Measurements from ENCODE around the gene PKIG. TPM values are rescaled to one million over a fixed set of nuclear protein-coding genes. Genes with fewer than 3 reads are reported as not detected.

PKIG gene
- 100 to 1,000 TPM in 1 of 7 donors, 10 to 100 TPM in 6; 37.0 to 114 (median 49.9) TPM for total RNA-seq
- 10 to 100 TPM; 46.9 to 74.9 TPM for polyA plus RNA-seq
- long read RNA-seq, donor 1, transcript PKIG-207 (4 exons, 1,191 nt): major isoform, 64 of 106 reads
- long read RNA-seq, donor 1, transcript PKIG-206 (5 exons, 1,338 nt): minor isoform, 9 of 106 reads
- long read RNA-seq, donor 1, transcript PKIG-202 (4 exons, 1,180 nt): minor isoform, 17 of 106 reads
- long read RNA-seq, donor 1, partial matches to known transcripts: 3 of 106 reads
- long read RNA-seq, donor 1, other reads (novel, unspliced or antisense): 13 of 106 reads
- long read RNA-seq, donor 2, transcript PKIG-207 (4 exons, 1,191 nt): major isoform, 28 of 31 reads
- long read RNA-seq, donor 2, partial matches to known transcripts: 0 of 31 reads
- long read RNA-seq, donor 2, other reads (novel, unspliced or antisense): 0 of 31 reads
- long read RNA-seq, donor 3, transcript PKIG-207 (4 exons, 1,191 nt): major isoform, 41 of 62 reads
- long read RNA-seq, donor 3, transcript PKIG-202 (4 exons, 1,180 nt): minor isoform, 7 of 62 reads
- long read RNA-seq, donor 3, partial matches to known transcripts: 6 of 62 reads
- long read RNA-seq, donor 3, other reads (novel, unspliced or antisense): 4 of 62 reads

DNA sequence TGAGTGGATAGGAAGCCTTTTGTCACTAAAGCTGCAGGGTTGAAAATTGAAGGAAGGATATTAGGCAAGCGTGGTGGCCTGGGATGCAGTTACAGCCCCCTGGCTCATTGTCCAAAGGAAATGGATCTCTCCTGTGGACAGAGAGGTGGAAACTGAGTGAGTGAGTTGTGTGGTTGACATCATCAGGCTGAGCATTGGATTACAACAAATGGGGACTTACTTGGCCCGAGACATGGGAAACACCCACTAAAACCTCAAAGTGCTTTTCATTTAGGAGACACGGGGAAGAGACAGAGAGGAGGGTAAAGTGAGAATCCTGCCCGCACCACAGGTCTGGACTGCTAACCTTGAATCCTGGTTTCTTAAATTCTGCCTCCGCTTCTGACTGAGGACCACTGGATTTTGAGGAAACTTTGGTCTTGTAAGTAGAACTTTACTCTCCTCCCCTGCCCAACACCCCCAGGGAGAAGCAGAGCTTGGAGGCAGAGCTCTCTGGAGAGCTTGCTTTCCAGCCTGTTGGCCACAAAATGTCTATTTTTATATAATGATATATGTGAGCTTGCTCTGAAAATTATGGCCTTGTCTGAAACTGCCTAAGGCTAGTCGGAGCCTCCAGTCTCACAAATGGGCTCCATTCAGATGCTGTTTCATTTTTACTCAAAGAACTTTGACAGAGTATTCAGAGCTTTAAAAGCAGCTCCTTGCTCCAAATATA, at the start of gene PKIG:
Gene PKIG (plus strand): TSS at position 269 of the 715 bp plus-strand sequence. CDS start 31,978 bp downstream, outside the sequence.
- peak; percentile 43 for TF ChIP-seq POLR2A (IDR thresholded peaks at IDR 0.05)
- TF ChIP-seq, protein P1, sequence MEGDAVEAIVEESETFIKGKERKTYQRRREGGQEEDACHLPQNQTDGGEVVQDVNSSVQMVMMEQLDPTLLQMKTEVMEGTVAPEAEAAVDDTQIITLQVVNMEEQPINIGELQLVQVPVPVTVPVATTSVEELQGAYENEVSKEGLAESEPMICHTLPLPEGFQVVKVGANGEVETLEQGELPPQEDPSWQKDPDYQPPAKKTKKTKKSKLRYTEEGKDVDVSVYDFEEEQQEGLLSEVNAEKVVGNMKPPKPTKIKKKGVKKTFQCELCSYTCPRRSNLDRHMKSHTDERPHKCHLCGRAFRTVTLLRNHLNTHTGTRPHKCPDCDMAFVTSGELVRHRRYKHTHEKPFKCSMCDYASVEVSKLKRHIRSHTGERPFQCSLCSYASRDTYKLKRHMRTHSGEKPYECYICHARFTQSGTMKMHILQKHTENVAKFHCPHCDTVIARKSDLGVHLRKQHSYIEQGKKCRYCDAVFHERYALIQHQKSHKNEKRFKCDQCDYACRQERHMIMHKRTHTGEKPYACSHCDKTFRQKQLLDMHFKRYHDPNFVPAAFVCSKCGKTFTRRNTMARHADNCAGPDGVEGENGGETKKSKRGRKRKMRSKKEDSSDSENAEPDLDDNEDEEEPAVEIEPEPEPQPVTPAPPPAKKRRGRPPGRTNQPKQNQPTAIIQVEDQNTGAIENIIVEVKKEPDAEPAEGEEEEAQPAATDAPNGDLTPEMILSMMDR (IDR thresholded peaks at IDR 0.05): no peak
- intact Hi-C loops (cut with DNase I): no loop called here
- WGBS, 3 donors: 20 to 36% (median 26%) methylated on average over 6 of the region's 6 CpGs

DNA sequence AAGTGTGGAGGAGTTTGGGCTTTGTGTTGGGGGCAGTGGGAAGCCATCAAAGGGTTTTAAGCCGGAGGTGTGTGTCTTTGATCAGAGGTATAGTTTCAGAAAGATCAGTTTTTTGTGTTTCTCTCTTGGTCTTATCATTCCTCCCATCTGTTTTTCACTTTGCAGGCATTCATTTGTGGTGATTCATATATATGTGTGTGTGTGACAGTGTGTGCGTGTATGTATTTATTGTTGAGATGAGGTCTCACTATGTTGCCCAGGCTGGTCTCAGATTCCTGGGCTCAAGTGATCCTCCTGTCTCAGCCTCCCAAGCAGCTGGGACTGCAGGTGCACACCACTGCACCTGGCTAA, 49.4 kb upstream of the PKIG start:
- 75 to 89% (median 81%) methylated on average over 2 of the region's 2 CpGs for WGBS, 3 donors
- H3K9me3 ChIP-seq: no peaks in the 10 kb centered on the region
- H3K27ac ChIP-seq: no peak overlapping the region
- H3K36me3 ChIP-seq: no peaks in the 10 kb centered on the region
- intact Hi-C loops (cut with DNase I): loop anchor here in 3 of 4 donors (5.0 kb wide), 3 partner anchors 69 to 79 kb away; no protein-coding TSS in a partner anchor
- H3K27me3 ChIP-seq: no peaks in the 10 kb centered on the region
- peak overlapping the region; percentile 80 for H3K4me3 ChIP-seq
- H3K4me1 ChIP-seq (ENCODE audit: insufficient read depth): peaks cover 5% of the 10 kb centered on the region
- no peak for DNase-seq
- TF ChIP-seq EP300 (IDR thresholded peaks at IDR 0.05) (no peak), POLR2A (IDR thresholded peaks at IDR 0.05) (no peak)
- TF ChIP-seq, protein P1 (IDR thresholded peaks at IDR 0.05): no peak

More for the DNA sequence above, at the start of gene PKIG:
- no peaks in the 10 kb centered on the region for H3K36me3 ChIP-seq
- no peaks in the 10 kb centered on the region for H3K27me3 ChIP-seq
- peak within 1 kb of the TSS; percentile 55 to 65 for H3K27ac ChIP-seq
- peaks cover 20% of the 10 kb centered on the region for H3K4me1 ChIP-seq (ENCODE audit: insufficient read depth)
- no peaks in the 10 kb centered on the region for H3K9me3 ChIP-seq
- DNase-seq: peak in 1 of 5 donors; percentile 53
- peak within 1 kb of the TSS; percentile 39 for H3K4me3 ChIP-seq

DNA sequence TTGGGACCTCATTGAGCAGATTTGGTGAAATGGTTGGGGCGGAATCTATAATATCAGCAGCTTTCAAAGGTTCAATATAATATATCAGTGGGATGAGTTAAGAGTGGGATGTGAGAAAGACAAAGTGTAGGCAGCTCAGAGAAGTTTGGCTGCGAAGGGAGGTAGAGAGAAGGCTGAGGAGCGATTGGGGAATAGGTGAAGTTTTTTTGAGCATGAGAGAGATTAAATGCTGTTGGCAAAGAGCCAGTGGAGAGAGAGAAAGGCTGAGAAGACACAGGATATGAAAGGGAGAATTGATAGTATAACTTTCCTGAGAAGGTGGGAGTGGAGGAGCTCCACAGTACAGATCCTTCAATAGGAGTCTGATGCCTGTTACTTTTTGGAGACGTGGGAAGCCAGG, 48.5 kb upstream of the PKIG start:
- no peak for TF ChIP-seq EP300 (IDR thresholded peaks at IDR 0.05)
- TF ChIP-seq POLR2A (IDR thresholded peaks at IDR 0.05): no peak
- TF ChIP-seq, protein P1 (IDR thresholded peaks at IDR 0.05): no peak
- H3K27me3 ChIP-seq: no peaks in the 10 kb centered on the region
- H3K4me3 ChIP-seq: no peak overlapping the region
- no peak for DNase-seq
- H3K9me3 ChIP-seq: no peaks in the 10 kb centered on the region
- intact Hi-C loops (cut with DNase I): loop anchor here in 3 of 4 donors (5.0 kb wide), 3 partner anchors 68 to 78 kb away; no protein-coding TSS in a partner anchor
- 68 to 75% (median 74%) methylated on average over 4 of the region's 4 CpGs for WGBS, 3 donors
- no peaks in the 10 kb centered on the region for H3K36me3 ChIP-seq
- no peak overlapping the region for H3K27ac ChIP-seq
- H3K4me1 ChIP-seq (ENCODE audit: insufficient read depth): peaks cover 5% of the 10 kb centered on the region

DNA sequence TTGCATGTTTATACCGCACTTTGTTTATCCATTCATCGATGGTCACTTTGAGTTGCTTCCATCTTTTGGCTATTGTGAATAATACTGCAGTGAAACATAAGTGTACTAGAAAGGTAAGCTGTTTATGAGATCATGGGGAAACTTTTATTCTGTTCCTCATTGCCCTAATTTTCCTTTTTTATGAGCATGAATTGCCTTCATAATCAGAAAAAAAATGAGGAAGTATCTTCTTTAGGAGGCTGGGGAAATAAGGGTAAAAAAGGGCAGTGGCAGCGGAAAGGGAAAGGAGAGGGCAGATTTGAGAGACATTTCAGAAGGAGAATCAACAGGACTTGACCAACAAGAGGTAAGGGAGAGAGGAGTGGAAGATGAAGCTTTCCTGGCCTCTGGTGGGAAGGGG, 46.2 kb upstream of the PKIG start:
- intact Hi-C loops (cut with DNase I): no loop called here
- Histone ChIP-seq H3K27me3 (no peaks in the 10 kb centered on the region), H3K4me1 (ENCODE audit: insufficient read depth) (peaks cover 4% of the 10 kb centered on the region), H3K36me3 (no peaks in the 10 kb centered on the region), H3K9me3 (no peaks in the 10 kb centered on the region), H3K4me3 (no peak overlapping the region), H3K27ac (no peak overlapping the region)
- 95 to 96% (median 96%) methylated on average over 3 of the region's 3 CpGs for WGBS, 3 donors
- no peak for TF ChIP-seq POLR2A (IDR thresholded peaks at IDR 0.05)
- TF ChIP-seq, protein P1 (IDR thresholded peaks at IDR 0.05): no peak
- no peak for TF ChIP-seq EP300 (IDR thresholded peaks at IDR 0.05)
- DNase-seq: no peak

Measured in ovary (tissue), 10 donors.